ENCODE results near the gene ZNF423. TPM values are rescaled to one million over a fixed set of nuclear protein-coding genes. Genes with fewer than 3 reads are reported as not detected.

ZNF423 gene
- total and polyA plus RNA-seq, 9 of the 15 experiments (the other 6 are each of a cell fraction or from before 2014, with no cell fraction given), result not detected

DNA sequence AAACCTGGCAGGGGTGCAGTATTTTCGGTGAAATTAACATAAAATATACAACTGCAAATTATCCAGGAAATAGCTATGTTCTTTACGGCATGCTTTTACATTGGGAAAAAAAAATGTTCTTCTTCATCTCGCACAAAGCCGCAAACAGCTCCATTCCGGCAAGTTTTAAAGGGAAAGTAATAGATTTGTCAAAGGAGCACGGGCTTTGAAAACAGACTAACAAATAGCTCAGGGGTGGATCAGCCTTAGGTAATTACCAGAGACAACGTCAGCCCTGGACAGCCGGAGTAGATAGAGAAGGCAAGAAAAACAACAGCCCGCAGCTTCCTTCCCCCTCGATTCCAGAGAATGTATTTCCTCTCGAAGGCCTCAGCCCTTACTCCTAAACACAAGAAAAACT, 259.8 kb downstream of the ZNF423 start (continued):
- TF ChIP-seq, protein P1, sequence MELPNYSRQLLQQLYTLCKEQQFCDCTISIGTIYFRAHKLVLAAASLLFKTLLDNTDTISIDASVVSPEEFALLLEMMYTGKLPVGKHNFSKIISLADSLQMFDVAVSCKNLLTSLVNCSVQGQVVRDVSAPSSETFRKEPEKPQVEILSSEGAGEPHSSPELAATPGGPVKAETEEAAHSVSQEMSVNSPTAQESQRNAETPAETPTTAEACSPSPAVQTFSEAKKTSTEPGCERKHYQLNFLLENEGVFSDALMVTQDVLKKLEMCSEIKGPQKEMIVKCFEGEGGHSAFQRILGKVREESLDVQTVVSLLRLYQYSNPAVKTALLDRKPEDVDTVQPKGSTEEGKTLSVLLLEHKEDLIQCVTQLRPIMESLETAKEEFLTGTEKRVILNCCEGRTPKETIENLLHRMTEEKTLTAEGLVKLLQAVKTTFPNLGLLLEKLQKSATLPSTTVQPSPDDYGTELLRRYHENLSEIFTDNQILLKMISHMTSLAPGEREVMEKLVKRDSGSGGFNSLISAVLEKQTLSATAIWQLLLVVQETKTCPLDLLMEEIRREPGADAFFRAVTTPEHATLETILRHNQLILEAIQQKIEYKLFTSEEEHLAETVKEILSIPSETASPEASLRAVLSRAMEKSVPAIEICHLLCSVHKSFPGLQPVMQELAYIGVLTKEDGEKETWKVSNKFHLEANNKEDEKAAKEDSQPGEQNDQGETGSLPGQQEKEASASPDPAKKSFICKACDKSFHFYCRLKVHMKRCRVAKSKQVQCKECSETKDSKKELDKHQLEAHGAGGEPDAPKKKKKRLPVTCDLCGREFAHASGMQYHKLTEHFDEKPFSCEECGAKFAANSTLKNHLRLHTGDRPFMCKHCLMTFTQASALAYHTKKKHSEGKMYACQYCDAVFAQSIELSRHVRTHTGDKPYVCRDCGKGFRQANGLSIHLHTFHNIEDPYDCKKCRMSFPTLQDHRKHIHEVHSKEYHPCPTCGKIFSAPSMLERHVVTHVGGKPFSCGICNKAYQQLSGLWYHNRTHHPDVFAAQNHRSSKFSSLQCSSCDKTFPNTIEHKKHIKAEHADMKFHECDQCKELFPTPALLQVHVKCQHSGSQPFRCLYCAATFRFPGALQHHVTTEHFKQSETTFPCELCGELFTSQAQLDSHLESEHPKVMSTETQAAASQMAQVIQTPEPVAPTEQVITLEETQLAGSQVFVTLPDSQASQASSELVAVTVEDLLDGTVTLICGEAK (IDR thresholded peaks at IDR 0.05), result no peak
- TF ChIP-seq, protein P1 (CRISPR knock-in tag; IDR thresholded peaks at IDR 0.05), result no peak
- TF ChIP-seq FOXM1 (IDR thresholded peaks at IDR 0.05; ENCODE audit: low read depth) (no peak), FOXM1 (CRISPR knock-in tag; IDR thresholded peaks at IDR 0.05; ENCODE audit: low read depth) (no peak), CAMTA2 (CRISPR knock-in tag; conservative IDR thresholded peaks at IDR 0.05) (no peak), RAD51 (IDR thresholded peaks at IDR 0.05; ENCODE audit: borderline replicate concordance, low read depth) (no peak)
